IMR-90 (cell line): Measurements from ENCODE around the gene ANKRD37. TPM values are rescaled to one million over a fixed set of nuclear protein-coding genes. Genes with fewer than 3 reads are reported as not detected.

ENCODE experiments used
- ATAC-seq: fragments of 200-7000 bp; cut with Tn5 transposase; 2 replicates; pipeline ENCODE4 v1.9.1; 2020; ENCODE audit warnings: low read depth, mild to moderate bottlenecking, moderate library complexity
- BruUV-seq: library from RNA; stranded (reverse); fragments of 400-500 nt; replicated peaks from 2 replicates; lab custom pipeline; 2021; lab: Mats Ljungman, UMichigan
- CTCF ChIA-PET: fragments of 300-600 bp; formaldehyde crosslinking; extraction: SDS; loops from one replicate; lab custom pipeline; 2021; ENCODE audit warnings: antibody characterized with exemption; lab: Yijun Ruan, JAX
- POLR2A ChIA-PET: fragments of 300-600 bp; sonication (Branson Sonifier 250); formaldehyde crosslinking; loops from one replicate; lab custom pipeline; 2022; ENCODE audit warnings: antibody characterized with exemption; ENCODE audit not compliant: unreplicated experiment; lab: Charles Lee
- DNase-seq: peaks from one replicate; pipeline ENCODE4 v3.0.0; 2013
- H2AFZ ChIP-seq: replicated peaks from 2 replicates; pipeline ENCODE3; 2013; ENCODE audit warnings: low read length, mild to moderate bottlenecking; ENCODE audit not compliant: poor library complexity
- H2AK5ac ChIP-seq: 2 replicates; pipeline ENCODE4 v1.6.1; 2013; ENCODE audit warnings: low read depth, low read length, inconsistent platforms
- H2AK9ac ChIP-seq: replicated peaks from 2 replicates; pipeline ENCODE3; 2013; ENCODE audit warnings: mild to moderate bottlenecking, low read depth, low read length, moderate library complexity; ENCODE audit not compliant: poor library complexity
- H2BK120ac ChIP-seq: 2 replicates; pipeline ENCODE4 v1.6.1; 2013; ENCODE audit warnings: low read depth, low read length, inconsistent platforms
- H2BK15ac ChIP-seq: 3 replicates; pipeline ENCODE4 v1.6.1; 2013; ENCODE audit warnings: low read depth, low read length, inconsistent platforms
- H2BK20ac ChIP-seq: 2 replicates; pipeline ENCODE4 v1.6.1; 2013; ENCODE audit warnings: low read depth, mild to moderate bottlenecking, inconsistent platforms, low read length, moderate library complexity
- H2BK5ac ChIP-seq: 2 replicates; pipeline ENCODE4 v1.6.1; 2013; ENCODE audit warnings: mild to moderate bottlenecking, low read depth, low read length, inconsistent platforms; ENCODE audit not compliant: poor library complexity, severe bottlenecking
- H3K14ac ChIP-seq: replicated peaks from 2 replicates; pipeline ENCODE4 v1.6.1; 2013; ENCODE audit warnings: low read depth, low read length, inconsistent platforms
- H3K18ac ChIP-seq: 2 replicates; pipeline ENCODE4 v1.6.1; 2013; ENCODE audit warnings: low read depth, low read length, control low read depth
- H3K23ac ChIP-seq: 2 replicates; pipeline ENCODE4 v1.6.1; 2013; ENCODE audit warnings: low read depth, low read length, inconsistent platforms
- H3K27ac ChIP-seq: 2 replicates; pipeline ENCODE4 v1.5.1; 2013; ENCODE audit warnings: mild to moderate bottlenecking, control low read depth, low read length; ENCODE audit not compliant: insufficient read depth
- H3K27me3 ChIP-seq: 2 replicates; pipeline ENCODE4 v1.6.1; 2013; ENCODE audit warnings: low read length; ENCODE audit not compliant: control insufficient read depth, insufficient read depth
- H3K36me3 ChIP-seq: 2 replicates; pipeline ENCODE4 v1.6.1; 2013; ENCODE audit warnings: low read length, mixed read lengths; ENCODE audit not compliant: control insufficient read depth, insufficient read depth
- H3K4ac ChIP-seq: 2 replicates; pipeline ENCODE4 v1.6.1; 2013; ENCODE audit warnings: low read depth, low read length, inconsistent platforms
- H3K4me1 ChIP-seq: 2 replicates; pipeline ENCODE4 v1.6.1; 2013; ENCODE audit warnings: low read length, mixed read lengths; ENCODE audit not compliant: control insufficient read depth, insufficient read depth
- H3K4me2 ChIP-seq: 2 replicates; pipeline ENCODE4 v1.6.1; 2013; ENCODE audit warnings: low read depth, mild to moderate bottlenecking, control low read depth, low read length, moderate library complexity
- H3K4me3 ChIP-seq: 2 replicates; pipeline ENCODE4 v1.5.1; 2013; ENCODE audit warnings: low read depth, mild to moderate bottlenecking, control low read depth, low read length, moderate library complexity; ENCODE audit not compliant: insufficient read depth
- H3K56ac ChIP-seq: 2 replicates; pipeline ENCODE4 v1.6.1; 2013; ENCODE audit warnings: low read length, inconsistent platforms; ENCODE audit not compliant: insufficient read depth; ENCODE audit errors: extremely low read depth
- H3K79me1 ChIP-seq, 2 experiments: 2 replicates each; pipeline ENCODE4 v1.6.1; 2013; ENCODE audit warnings: low read length in 2 of 2, inconsistent platforms in 1 of 2, low read depth in 1 of 2
- H3K9ac ChIP-seq: 2 replicates; pipeline ENCODE4 v1.6.1; 2013; ENCODE audit warnings: low read depth, low read length, control low read depth
- H3K9me1 ChIP-seq: 2 replicates; pipeline ENCODE4 v1.6.1; 2013; ENCODE audit warnings: low read length, inconsistent platforms; ENCODE audit not compliant: insufficient read depth
- H3K9me3 ChIP-seq: 2 replicates; pipeline ENCODE4 v1.6.1; 2013; ENCODE audit warnings: low read length; ENCODE audit not compliant: control insufficient read depth, insufficient read depth
- H4K20me1 ChIP-seq: 2 replicates; pipeline ENCODE4 v1.6.1; 2013; ENCODE audit warnings: low read length, inconsistent platforms; ENCODE audit not compliant: insufficient read depth
- H4K5ac ChIP-seq: 2 replicates; pipeline ENCODE4 v1.6.1; 2013; ENCODE audit warnings: mild to moderate bottlenecking, low read depth, low read length, control low read depth
- H4K8ac ChIP-seq, 2 experiments: 2 replicates each; pipeline ENCODE4 v1.6.1; 2013; ENCODE audit warnings: low read depth in 2 of 2, low read length in 2 of 2, control low read depth in 1 of 2, inconsistent platforms in 1 of 2
- H4K91ac ChIP-seq: 2 replicates; pipeline ENCODE4 v1.6.1; 2013; ENCODE audit warnings: low read depth, low read length, inconsistent platforms; ENCODE audit not compliant: insufficient read depth
- BHLHE40 ChIP-seq: fragments of 150-350 bp; IDR thresholded peaks from 2 replicates; pipeline ENCODE4 v1.6.1; 2016; ENCODE audit warnings: mild to moderate bottlenecking, low read depth, low read length
- CEBPB ChIP-seq: IDR thresholded peaks from 2 replicates; pipeline ENCODE4 v1.6.1; 2012; ENCODE audit warnings: low read depth, low read length, improper control_type of control experiment
- CHD1 ChIP-seq: IDR thresholded peaks from 2 replicates; pipeline ENCODE4 v1.6.1; 2012; ENCODE audit warnings: low read depth, low read length, improper control_type of control experiment
- FOS ChIP-seq: fragments of 150-350 bp; IDR thresholded peaks from 2 replicates; pipeline ENCODE4 v1.6.1; 2016; ENCODE audit warnings: low read depth, low read length
- MAFK ChIP-seq: IDR thresholded peaks from 2 replicates; pipeline ENCODE4 v1.6.1; 2012; ENCODE audit warnings: low read depth, low read length, improper control_type of control experiment
- MAZ ChIP-seq: IDR thresholded peaks from 2 replicates; pipeline ENCODE4 v1.6.1; 2012; ENCODE audit warnings: low read depth, mild to moderate bottlenecking, low read length, improper control_type of control experiment, moderate library complexity, borderline replicate concordance
- MXI1 ChIP-seq: IDR thresholded peaks from 2 replicates; pipeline ENCODE4 v1.6.1; 2012; ENCODE audit warnings: low read depth, mild to moderate bottlenecking, low read length, moderate library complexity, borderline replicate concordance
- NFE2L2 ChIP-seq: fragments of 150-350 bp; IDR thresholded peaks from 2 replicates; pipeline ENCODE4 v1.6.1; 2016; ENCODE audit warnings: low read depth, mild to moderate bottlenecking, low read length
- POLR2A ChIP-seq: IDR thresholded peaks from 2 replicates; pipeline ENCODE4 v1.6.1; 2012; ENCODE audit warnings: mild to moderate bottlenecking, low read depth, low read length
- RAD21 ChIP-seq: IDR thresholded peaks from 2 replicates; pipeline ENCODE4 v1.6.1; 2012; ENCODE audit warnings: low read length, improper control_type of control experiment
- RCOR1 ChIP-seq: IDR thresholded peaks from 2 replicates; pipeline ENCODE4 v1.6.1; 2012; ENCODE audit warnings: mild to moderate bottlenecking, low read length, improper control_type of control experiment; ENCODE audit not compliant: insufficient replicate concordance
- RFX5 ChIP-seq: IDR thresholded peaks from 2 replicates; pipeline ENCODE4 v1.8.0; 2012; ENCODE audit warnings: low read depth, mild to moderate bottlenecking, low read length, moderate library complexity
- SMC3 ChIP-seq: fragments of 150-350 bp; IDR thresholded peaks from 2 replicates; pipeline ENCODE4 v1.6.1; 2016; ENCODE audit warnings: low read depth, mild to moderate bottlenecking, antibody characterized with exemption, low read length, moderate library complexity
- WGBS, 2 experiments: methylation state at CpG; one replicate each; pipeline versions ENCODE4 v1.1.5 to v1.1.7; 2013; ENCODE audit warnings: missing lambda C conversion rate in 2 of 2; ENCODE audit not compliant: insufficient read length in 1 of 2; ENCODE audit errors: extremely low coverage in 2 of 2; 5-methylcytosine and 5-hydroxymethylcytosine counted together
- dilution Hi-C: fragments of 300-500 bp; cut with HindIII; formaldehyde crosslinking; loops from one replicate; pipeline ENCODE4 v1.14.3; 2018; ENCODE audit warnings: low sequenced_read_pairs; ENCODE audit not compliant: unreplicated experiment
- in situ Hi-C: fragments of 300-500 bp; cut with MboI; formaldehyde crosslinking; loops from 3 replicates; pipeline ENCODE4 v1.14.3; 2019; ENCODE audit warnings: low sequenced_read_pairs, inconsistent platforms, mixed read lengths
- intact Hi-C: fragments of 100-400 bp; cut with micrococcal nuclease; formaldehyde crosslinking; loops from 2 replicates; pipeline ENCODE4 v1.10.0; 2022
- polyA plus RNA-seq, 3 experiments: library from polyadenylated mRNA; depleted of rRNA; stranded (reverse); fragments of >200 nt; gene quantifications; 2 replicates each; pipeline ENCODE4 v1.2.3, GENCODE V29; 2012; ENCODE audit warnings: low replicate concordance in 1 of 3
- total RNA-seq: library from RNA; depleted of rRNA; stranded (reverse); fragments of >200 nt; gene quantifications from 2 replicates; pipeline ENCODE4 v1.2.3, GENCODE V29; 2012
- TF ChIP-seq, protein P1 (sequence below): conservative IDR thresholded peaks from 2 replicates; pipeline ENCODE4 v1.5.1; 2012; ENCODE audit warnings: mild to moderate bottlenecking, low read depth, low read length, improper control_type of control experiment

ANKRD37 gene
- total and polyA plus RNA-seq, 2 of the 4 experiments (the other 2 are of a cell fraction): 7.1 to 8.2 TPM

DNA sequence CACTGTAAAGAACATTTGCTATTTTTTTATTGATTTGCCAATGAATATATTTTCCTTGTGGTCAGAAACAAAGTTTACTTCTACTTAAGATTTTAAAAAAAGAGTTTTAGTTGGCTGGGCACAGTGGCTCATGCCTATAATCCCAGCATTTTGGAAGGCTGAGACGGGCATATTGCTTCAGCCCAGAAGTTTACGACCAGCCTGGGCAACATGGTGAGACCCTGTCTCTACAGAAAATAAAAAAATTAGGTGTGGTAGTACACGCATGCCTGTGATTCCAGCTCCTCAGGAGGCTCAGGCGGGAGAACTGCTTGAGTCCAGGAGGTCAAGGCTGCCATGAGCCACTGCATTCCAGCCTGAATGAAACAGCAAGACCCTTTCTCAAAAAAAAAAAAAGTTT, 37.7 kb upstream of the ANKRD37 start:
- Histone ChIP-seq H4K20me1 (no peaks in the 10 kb centered on the region), H3K27me3 (no peaks in the 10 kb centered on the region), H3K9ac (no peak overlapping the region), H2BK15ac (peak overlapping the region; percentile 8; the same call in 1 of the 3 replicates), H4K5ac (peak overlapping the region; percentile 64; the same call in 1 of the 2 replicates), H4K8ac (peak overlapping the region in 1 of 2 experiments; percentile 28; a peak in 2 of 4 replicates), H3K18ac (peak overlapping the region; percentile 42; the same call in 1 of the 2 replicates), H3K4me1 (peaks cover 5% of the 10 kb centered on the region), H3K9me3 (no peaks in the 10 kb centered on the region), H2BK20ac (0 out of 2 replicates have a peak overlapping the region, but pooled peaks have one; percentile 21), H2BK5ac (peak overlapping the region; percentile 75), H2AK5ac (peak overlapping the region; percentile 0; the same call in 1 of the 2 replicates), H4K91ac (peak overlapping the region; percentile 5; the same call in 1 of the 2 replicates), H3K4me2 (no peak overlapping the region), H2AK9ac (no peak overlapping the region), H3K79me1 (no peaks in the 10 kb centered on the region), H3K4me3 (no peak overlapping the region), H3K14ac (0 out of 2 replicates have a peak overlapping the region, but pooled peaks have one; percentile 27), H3K4ac (peak overlapping the region; percentile 33; the same call in 1 of the 2 replicates), H3K23ac (no peak overlapping the region), H2BK120ac (peak overlapping the region; percentile 51; the same call in 1 of the 2 replicates), H3K36me3 (peaks cover 9% of the 10 kb centered on the region), H3K27ac (peak overlapping the region; percentile 72), H3K56ac (no peak overlapping the region), H2AFZ (no peak overlapping the region), H3K9me1 (0 out of 2 replicates have a peak, but pooled peaks cover 3% of the 10 kb centered on the region)
- CTCF ChIA-PET: interaction anchor here (0.5 to 0.7 kb wide), 2 partner anchors 13 to 191 kb away, joined by 4 to 6 read pairs; no protein-coding TSS in a partner anchor
- dilution Hi-C loops: no loop called here
- intact Hi-C loops: no loop called here
- POLR2A ChIA-PET: no interaction called here
- 73% methylated on average over 2 of the region's 4 CpGs; no CpG with 5 or more reads in 1 of the 2 experiments for WGBS, 2 experiments
- no TSS peak for BruUV-seq
- ATAC-seq: peak; percentile 49
- in situ Hi-C loops: no loop called here
- TF ChIP-seq BHLHE40 (no peak), MAFK (no peak), RCOR1 (no peak), CEBPB (no peak), RAD21 (no peak), RFX5 (no peak), MAZ (no peak), POLR2A (no peak), FOS (no peak), SMC3 (no peak), MXI1 (no peak), CHD1 (no peak), NFE2L2 (no peak)
- TF ChIP-seq, protein P1, sequence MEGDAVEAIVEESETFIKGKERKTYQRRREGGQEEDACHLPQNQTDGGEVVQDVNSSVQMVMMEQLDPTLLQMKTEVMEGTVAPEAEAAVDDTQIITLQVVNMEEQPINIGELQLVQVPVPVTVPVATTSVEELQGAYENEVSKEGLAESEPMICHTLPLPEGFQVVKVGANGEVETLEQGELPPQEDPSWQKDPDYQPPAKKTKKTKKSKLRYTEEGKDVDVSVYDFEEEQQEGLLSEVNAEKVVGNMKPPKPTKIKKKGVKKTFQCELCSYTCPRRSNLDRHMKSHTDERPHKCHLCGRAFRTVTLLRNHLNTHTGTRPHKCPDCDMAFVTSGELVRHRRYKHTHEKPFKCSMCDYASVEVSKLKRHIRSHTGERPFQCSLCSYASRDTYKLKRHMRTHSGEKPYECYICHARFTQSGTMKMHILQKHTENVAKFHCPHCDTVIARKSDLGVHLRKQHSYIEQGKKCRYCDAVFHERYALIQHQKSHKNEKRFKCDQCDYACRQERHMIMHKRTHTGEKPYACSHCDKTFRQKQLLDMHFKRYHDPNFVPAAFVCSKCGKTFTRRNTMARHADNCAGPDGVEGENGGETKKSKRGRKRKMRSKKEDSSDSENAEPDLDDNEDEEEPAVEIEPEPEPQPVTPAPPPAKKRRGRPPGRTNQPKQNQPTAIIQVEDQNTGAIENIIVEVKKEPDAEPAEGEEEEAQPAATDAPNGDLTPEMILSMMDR: no peak
- peak; percentile 38 for DNase-seq
